Measurements from ENCODE around the gene PLA2G15.

PLA2G15 gene

DNA sequence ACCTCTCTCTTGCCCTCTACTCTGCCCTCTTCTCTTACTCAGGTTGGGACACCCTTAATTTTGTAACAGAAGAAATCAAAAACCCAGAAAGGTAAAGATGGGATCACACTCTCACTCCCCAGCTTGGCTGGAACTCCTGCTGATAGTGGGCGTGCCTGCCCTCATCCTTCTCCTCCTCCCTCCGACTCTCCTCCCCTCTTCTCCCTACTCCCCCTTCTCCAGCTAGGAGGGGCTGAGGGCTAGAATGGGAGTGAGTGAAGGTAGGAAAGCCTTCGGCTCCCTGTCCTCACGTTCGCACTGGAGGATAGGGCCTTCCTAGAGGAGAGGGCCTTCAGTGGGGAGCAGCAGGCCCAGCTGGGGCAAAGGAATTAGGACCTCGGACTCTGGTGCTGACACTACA is 45.3 kb downstream of the PLA2G15 start:
- WGBS, result 65% methylated on average over 6 of the region's 6 CpGs
- peaks cover 66% of the 10 kb centered on the region for H3K36me3 ChIP-seq (ENCODE audit: insufficient read depth, low read length)
- no peaks in the 10 kb centered on the region for H3K27me3 ChIP-seq (ENCODE audit: insufficient read depth, low read length)

DNA sequence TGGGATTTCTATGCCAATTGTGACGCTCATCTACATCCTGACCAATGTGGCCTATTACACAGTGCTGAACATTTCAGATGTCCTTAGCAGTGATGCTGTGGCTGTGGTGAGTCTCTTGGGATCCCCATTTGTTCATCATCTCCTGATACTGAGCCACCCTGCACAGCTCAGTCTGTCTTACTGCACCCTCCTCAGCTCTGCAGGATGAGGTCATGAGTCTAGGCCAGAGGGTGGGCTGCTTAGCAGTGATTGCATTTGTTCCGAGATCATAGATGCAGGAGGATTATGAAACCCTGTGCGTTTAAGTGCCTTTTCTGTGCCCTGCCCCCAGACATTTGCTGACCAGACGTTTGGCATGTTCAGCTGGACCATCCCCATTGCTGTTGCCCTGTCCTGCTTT is 46.1 kb downstream of the PLA2G15 start:
- no peaks in the 10 kb centered on the region for H3K27me3 ChIP-seq (ENCODE audit: insufficient read depth, low read length)
- H3K36me3 ChIP-seq (ENCODE audit: insufficient read depth, low read length), result peaks cover 69% of the 10 kb centered on the region
- no peak overlapping the region for H3K27ac ChIP-seq (ENCODE audit: low read depth, low read length)
- no peaks in the 10 kb centered on the region for H3K9me3 ChIP-seq (ENCODE audit: insufficient read depth, low read depth, low read length)
- WGBS, result 93% methylated on average over 4 of the region's 4 CpGs
- no peak overlapping the region for H3K9ac ChIP-seq (ENCODE audit: low read depth, low read length)
- H3K4me1 ChIP-seq (ENCODE audit: insufficient read depth, low read length), result no peaks in the 10 kb centered on the region
- H3K4me3 ChIP-seq (ENCODE audit: low read length), result no peak overlapping the region

More for the DNA sequence above, 45.3 kb downstream of the PLA2G15 start:
- no peak overlapping the region for H3K4me3 ChIP-seq (ENCODE audit: low read length)
- H3K27ac ChIP-seq (ENCODE audit: low read depth, low read length), result no peak overlapping the region
- H3K4me1 ChIP-seq (ENCODE audit: insufficient read depth, low read length), result no peaks in the 10 kb centered on the region
- H3K9me3 ChIP-seq (ENCODE audit: insufficient read depth, low read depth, low read length), result no peaks in the 10 kb centered on the region
- H3K9ac ChIP-seq (ENCODE audit: low read depth, low read length), result no peak overlapping the region

DNA sequence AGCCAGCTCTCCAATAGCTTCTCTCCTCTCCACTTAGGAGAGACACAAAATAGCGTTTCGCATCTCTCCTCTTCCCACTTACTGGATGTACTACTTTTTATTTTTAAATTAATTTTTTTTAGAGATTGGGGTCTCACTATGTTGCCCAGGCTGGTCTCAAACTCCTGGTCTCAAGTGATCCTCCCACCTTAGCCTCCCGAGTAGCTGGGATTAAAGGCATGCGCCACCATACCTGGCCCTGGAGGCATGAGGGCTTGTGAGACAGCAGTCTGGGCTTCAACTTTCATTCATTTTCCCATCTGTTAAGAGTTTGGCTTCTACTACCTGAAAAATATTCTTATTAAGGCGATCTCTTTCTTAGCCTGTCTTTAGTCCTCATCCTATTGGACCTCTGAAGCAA is 47.3 kb downstream of the PLA2G15 start:
- 96% methylated on average over 5 of the region's 5 CpGs for WGBS

DNA sequence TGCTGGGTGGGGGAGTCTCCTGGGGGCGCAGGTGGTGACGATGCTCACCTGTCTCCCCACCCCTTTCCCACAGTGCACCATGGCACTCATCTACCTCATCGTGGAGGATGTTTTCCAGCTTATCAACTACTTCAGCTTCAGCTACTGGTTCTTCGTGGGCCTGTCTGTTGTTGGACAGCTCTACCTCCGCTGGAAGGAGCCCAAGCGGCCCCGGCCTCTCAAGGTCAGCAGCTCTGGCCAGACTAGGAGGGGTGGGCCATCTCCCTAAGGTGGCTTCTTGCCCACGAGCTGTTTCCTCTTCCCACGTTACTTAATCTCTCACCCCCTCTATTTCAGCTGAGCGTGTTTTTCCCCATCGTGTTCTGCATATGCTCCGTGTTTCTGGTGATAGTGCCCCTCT is 51.1 kb downstream of the PLA2G15 start:
- no peak overlapping the region for H3K27ac ChIP-seq (ENCODE audit: low read depth, low read length)
- H3K4me3 ChIP-seq (ENCODE audit: low read length), result no peak overlapping the region
- H3K9ac ChIP-seq (ENCODE audit: low read depth, low read length), result no peak overlapping the region
- peaks cover 91% of the 10 kb centered on the region for H3K36me3 ChIP-seq (ENCODE audit: insufficient read depth, low read length)
- WGBS, result 93% methylated on average over 12 of the region's 12 CpGs
- no peaks in the 10 kb centered on the region for H3K9me3 ChIP-seq (ENCODE audit: insufficient read depth, low read depth, low read length)
- H3K4me1 ChIP-seq (ENCODE audit: insufficient read depth, low read length), result no peaks in the 10 kb centered on the region
- no peaks in the 10 kb centered on the region for H3K27me3 ChIP-seq (ENCODE audit: insufficient read depth, low read length)

More for the DNA sequence above, 47.3 kb downstream of the PLA2G15 start:
- H3K4me1 ChIP-seq (ENCODE audit: insufficient read depth, low read length), result no peaks in the 10 kb centered on the region
- no peak overlapping the region for H3K9ac ChIP-seq (ENCODE audit: low read depth, low read length)
- H3K36me3 ChIP-seq (ENCODE audit: insufficient read depth, low read length), result peaks cover 72% of the 10 kb centered on the region
- H3K4me3 ChIP-seq (ENCODE audit: low read length), result no peak overlapping the region
- no peak overlapping the region for H3K27ac ChIP-seq (ENCODE audit: low read depth, low read length)
- no peaks in the 10 kb centered on the region for H3K27me3 ChIP-seq (ENCODE audit: insufficient read depth, low read length)
- no peaks in the 10 kb centered on the region for H3K9me3 ChIP-seq (ENCODE audit: insufficient read depth, low read depth, low read length)

DNA sequence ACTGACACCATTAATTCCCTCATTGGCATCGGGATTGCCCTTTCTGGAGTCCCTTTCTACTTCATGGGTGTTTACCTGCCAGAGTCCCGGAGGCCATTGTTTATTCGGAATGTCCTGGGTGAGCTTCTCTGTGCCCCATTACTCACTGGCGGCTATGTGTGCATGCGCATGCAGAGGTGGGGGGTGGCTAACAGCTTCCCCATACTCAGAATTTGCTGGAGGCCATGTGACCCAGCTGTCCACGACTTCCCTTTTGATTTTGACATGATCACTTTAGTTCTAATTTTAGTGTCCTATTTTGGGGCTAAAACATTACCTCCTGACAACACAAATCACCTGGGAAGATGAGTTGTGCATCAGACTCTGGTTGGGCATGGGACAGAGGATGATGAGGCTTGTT is 51.5 kb downstream of the PLA2G15 start:
- H3K36me3 ChIP-seq (ENCODE audit: insufficient read depth, low read length), result peaks cover 92% of the 10 kb centered on the region
- H3K27ac ChIP-seq (ENCODE audit: low read depth, low read length), result no peak overlapping the region
- no peaks in the 10 kb centered on the region for H3K27me3 ChIP-seq (ENCODE audit: insufficient read depth, low read length)
- WGBS, result 94% methylated on average over 6 of the region's 6 CpGs
- H3K9me3 ChIP-seq (ENCODE audit: insufficient read depth, low read depth, low read length), result no peaks in the 10 kb centered on the region
- no peak overlapping the region for H3K9ac ChIP-seq (ENCODE audit: low read depth, low read length)
- H3K4me1 ChIP-seq (ENCODE audit: insufficient read depth, low read length), result no peaks in the 10 kb centered on the region
- no peak overlapping the region for H3K4me3 ChIP-seq (ENCODE audit: low read length)

DNA sequence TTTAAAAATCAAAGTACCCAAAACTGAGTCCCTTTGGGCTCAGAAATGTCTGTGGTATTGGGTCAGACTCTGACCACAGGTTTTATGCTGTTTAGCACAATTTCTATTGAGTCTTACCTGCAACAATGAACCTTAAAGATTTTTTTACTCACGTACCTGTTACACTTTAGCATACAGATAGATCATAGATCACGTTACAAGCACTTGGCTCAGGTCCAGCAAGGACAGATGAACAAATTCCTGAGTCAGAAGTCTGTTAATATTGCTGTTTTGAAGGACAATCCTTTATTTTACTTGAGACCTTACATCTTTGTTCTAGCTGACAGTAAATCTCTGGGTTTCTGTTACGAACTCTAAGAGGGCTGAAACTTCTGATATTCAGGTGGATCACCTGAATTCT is 52.7 kb downstream of the PLA2G15 start:
- Histone ChIP-seq H3K4me3 (ENCODE audit: low read length) (no peak overlapping the region), H3K9me3 (ENCODE audit: insufficient read depth, low read depth, low read length) (no peaks in the 10 kb centered on the region), H3K27ac (ENCODE audit: low read depth, low read length) (no peak overlapping the region), H3K9ac (ENCODE audit: low read depth, low read length) (no peak overlapping the region), H3K4me1 (ENCODE audit: insufficient read depth, low read length) (no peaks in the 10 kb centered on the region), H3K27me3 (ENCODE audit: insufficient read depth, low read length) (no peaks in the 10 kb centered on the region), H3K36me3 (ENCODE audit: insufficient read depth, low read length) (peaks cover 91% of the 10 kb centered on the region)
- WGBS, result 98% methylated on average over 3 of the region's 3 CpGs

DNA sequence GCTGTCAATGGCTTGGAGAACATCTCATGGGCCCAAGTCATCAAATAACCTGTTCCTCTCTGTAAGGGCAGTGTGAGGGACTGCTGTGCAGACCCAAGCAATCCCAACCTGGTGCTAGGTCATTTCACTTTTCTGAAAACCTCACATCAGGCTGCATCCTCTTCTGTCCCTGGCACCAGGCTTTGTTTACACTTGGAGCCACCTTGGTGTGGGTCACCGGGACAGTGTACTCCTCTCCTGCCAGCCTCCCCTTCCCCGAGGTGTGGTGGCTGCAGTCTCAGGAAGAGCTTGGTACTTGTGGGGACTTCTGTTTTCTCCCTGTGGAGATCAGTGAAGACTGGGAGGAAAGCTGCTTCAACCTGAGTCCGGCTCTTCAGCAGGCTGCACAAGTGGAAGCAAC is 53.1 kb downstream of the PLA2G15 start:
- Histone ChIP-seq H3K9ac (ENCODE audit: low read depth, low read length) (no peak overlapping the region), H3K9me3 (ENCODE audit: insufficient read depth, low read depth, low read length) (no peaks in the 10 kb centered on the region), H3K27ac (ENCODE audit: low read depth, low read length) (no peak overlapping the region), H3K27me3 (ENCODE audit: insufficient read depth, low read length) (no peaks in the 10 kb centered on the region), H3K4me1 (ENCODE audit: insufficient read depth, low read length) (no peaks in the 10 kb centered on the region), H3K36me3 (ENCODE audit: insufficient read depth, low read length) (peaks cover 91% of the 10 kb centered on the region), H3K4me3 (ENCODE audit: low read length) (no peak overlapping the region)
- 93% methylated on average over 3 of the region's 3 CpGs for WGBS

DNA sequence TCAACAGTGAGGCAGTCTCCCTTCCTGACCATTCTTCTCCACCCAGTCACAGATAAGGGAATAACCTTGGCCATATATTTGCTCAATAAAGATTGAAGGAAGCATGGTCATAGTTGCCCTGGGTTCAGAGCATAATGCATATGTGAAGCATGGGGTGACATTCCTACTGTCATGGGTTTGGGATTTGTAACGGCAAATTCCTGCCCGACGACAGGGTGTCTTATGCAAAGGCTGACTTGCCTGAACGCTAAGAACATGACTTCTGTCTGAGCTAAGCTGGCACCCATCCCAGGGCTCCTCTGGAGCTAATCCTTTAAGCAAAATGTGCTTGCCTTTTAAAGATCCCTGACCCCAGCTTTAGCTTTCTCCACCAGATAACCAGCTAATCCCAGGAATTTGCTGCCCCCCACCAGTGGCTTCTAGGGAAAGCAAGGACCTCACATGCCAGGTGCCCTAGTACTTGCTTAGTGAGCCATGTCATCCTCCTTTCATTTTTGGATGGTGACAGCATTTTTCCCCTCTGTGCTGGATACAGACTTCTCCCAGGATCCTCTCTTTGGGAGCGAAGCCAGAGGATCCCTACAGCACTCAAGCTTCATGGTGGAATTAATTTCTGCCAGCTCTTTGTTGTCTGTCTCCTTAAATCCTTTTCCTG is 53.9 kb downstream of the PLA2G15 start:
- 88% methylated on average over 5 of the region's 5 CpGs for WGBS
- Histone ChIP-seq H3K27me3 (ENCODE audit: insufficient read depth, low read length) (no peaks in the 10 kb centered on the region), H3K36me3 (ENCODE audit: insufficient read depth, low read length) (peaks cover 96% of the 10 kb centered on the region), H3K9ac (ENCODE audit: low read depth, low read length) (no peak overlapping the region), H3K4me3 (ENCODE audit: low read length) (no peak overlapping the region), H3K9me3 (ENCODE audit: insufficient read depth, low read depth, low read length) (no peaks in the 10 kb centered on the region), H3K27ac (ENCODE audit: low read depth, low read length) (no peak overlapping the region), H3K4me1 (ENCODE audit: insufficient read depth, low read length) (no peaks in the 10 kb centered on the region)

DNA sequence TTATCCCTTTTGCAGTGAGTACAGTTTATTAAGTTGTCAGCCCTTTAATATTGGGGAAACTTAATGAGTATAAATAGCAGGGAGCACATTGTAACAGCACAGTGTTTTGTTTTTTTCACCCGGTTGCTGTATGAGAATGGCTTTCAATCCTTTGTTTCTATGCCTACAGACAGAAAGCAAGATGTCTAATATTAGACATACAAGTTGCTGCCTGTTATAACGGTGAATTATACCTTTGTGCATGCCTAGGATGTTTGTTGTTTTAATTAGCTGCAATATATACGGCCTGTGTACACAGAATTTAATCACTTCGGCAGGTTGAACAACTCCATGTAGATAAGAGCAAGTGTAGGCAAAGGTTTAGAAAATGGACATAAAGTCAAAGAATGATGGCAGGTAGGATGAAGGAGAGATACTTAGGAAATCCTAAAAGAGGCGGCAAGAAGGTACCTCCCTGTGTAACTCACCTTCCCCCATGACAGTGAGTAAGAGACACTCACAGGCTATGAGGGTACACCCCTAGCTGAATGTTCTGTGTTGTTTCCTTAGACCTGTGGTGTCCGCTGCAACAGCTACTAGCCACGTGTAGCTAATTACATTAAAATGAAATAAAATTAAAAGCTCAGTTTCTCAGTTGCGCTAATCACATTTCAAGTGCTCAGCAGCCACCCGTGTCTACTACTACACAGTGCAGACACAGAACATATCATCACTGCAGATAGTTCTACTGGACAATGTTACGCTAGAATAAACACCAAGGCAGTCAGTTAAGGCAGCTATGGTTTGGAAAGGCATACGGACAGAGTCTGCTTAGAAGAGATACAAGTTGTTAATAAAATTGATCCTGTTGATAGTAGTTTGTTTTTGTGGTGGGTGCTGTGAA is 54.6 kb downstream of the PLA2G15 start:
- no peak overlapping the region for H3K9ac ChIP-seq (ENCODE audit: low read depth, low read length)
- H3K36me3 ChIP-seq (ENCODE audit: insufficient read depth, low read length), result peaks cover 95% of the 10 kb centered on the region
- H3K27me3 ChIP-seq (ENCODE audit: insufficient read depth, low read length), result no peaks in the 10 kb centered on the region
- no peak overlapping the region for H3K27ac ChIP-seq (ENCODE audit: low read depth, low read length)
- H3K4me1 ChIP-seq (ENCODE audit: insufficient read depth, low read length), result no peaks in the 10 kb centered on the region
- 95% methylated on average over 11 of the region's 11 CpGs for WGBS
- no peaks in the 10 kb centered on the region for H3K9me3 ChIP-seq (ENCODE audit: insufficient read depth, low read depth, low read length)
- no peak overlapping the region for H3K4me3 ChIP-seq (ENCODE audit: low read length)

DNA sequence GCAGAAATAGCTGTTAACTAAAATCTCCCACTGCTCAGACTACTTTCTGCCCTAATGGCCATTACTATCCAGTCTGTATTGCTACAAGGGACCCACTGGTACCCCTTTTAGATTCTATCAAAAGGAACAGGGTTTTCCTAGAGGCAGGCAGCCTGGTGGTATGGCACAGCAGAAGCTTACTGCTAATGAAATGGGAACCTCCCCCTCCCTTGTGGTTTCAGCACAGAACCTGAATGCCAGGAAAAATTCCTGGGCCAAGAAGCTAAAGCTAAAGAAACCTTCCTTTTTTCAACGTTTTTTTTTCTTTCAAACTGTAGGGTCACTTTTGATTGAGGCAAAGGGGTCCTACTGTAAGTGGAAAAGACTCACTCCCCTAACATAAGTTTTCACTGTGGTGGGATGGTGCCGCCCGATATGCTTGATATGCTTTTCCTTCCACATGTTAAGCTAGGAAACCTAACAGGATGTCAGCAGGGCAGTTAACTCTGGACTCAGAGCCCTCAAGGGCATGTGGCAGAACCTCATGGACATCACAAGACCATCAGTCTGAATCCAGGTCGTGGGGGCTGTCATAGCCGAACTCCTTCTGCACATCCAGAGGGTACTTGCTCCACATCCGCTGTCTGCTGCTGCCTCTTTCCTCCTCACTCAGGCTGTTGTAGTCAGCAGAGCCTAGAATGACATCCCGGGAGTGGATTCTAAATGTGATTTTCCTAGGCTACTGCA is 55.7 kb downstream of the PLA2G15 start:
- WGBS, result 89% methylated on average over 7 of the region's 7 CpGs
- H3K4me3 ChIP-seq (ENCODE audit: low read length), result no peak overlapping the region
- no peaks in the 10 kb centered on the region for H3K9me3 ChIP-seq (ENCODE audit: insufficient read depth, low read depth, low read length)
- no peak overlapping the region for H3K9ac ChIP-seq (ENCODE audit: low read depth, low read length)
- no peaks in the 10 kb centered on the region for H3K4me1 ChIP-seq (ENCODE audit: insufficient read depth, low read length)
- H3K27ac ChIP-seq (ENCODE audit: low read depth, low read length), result no peak overlapping the region
- no peaks in the 10 kb centered on the region for H3K27me3 ChIP-seq (ENCODE audit: insufficient read depth, low read length)
- peaks cover 96% of the 10 kb centered on the region for H3K36me3 ChIP-seq (ENCODE audit: insufficient read depth, low read length)

DNA sequence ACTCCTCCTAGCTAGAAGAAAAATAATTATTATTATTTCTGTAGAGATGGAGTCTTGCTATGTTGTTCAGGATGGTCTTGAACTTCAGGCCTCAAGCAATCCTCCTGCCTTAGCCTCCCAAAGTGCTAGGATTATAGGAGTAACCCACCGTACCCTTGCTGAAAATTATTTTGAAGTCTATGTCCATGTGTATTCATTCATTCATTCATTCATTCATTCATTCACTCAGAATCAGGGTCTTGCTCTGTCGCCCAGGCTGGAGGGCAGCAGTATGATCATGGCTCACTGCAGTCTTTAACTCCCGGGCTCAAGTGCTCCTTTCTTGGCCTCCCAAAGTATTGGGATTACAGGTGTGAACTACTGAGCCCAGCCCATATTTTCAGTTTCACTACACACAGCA is 61.5 kb downstream of the PLA2G15 start:
- H3K27me3 ChIP-seq (ENCODE audit: insufficient read depth, low read length), result no peaks in the 10 kb centered on the region
- H3K9ac ChIP-seq (ENCODE audit: low read depth, low read length), result no peak overlapping the region
- H3K27ac ChIP-seq (ENCODE audit: low read depth, low read length), result no peak overlapping the region
- 93% methylated on average over 3 of the region's 3 CpGs for WGBS
- no peaks in the 10 kb centered on the region for H3K9me3 ChIP-seq (ENCODE audit: insufficient read depth, low read depth, low read length)
- H3K4me1 ChIP-seq (ENCODE audit: insufficient read depth, low read length), result peaks cover 5% of the 10 kb centered on the region
- H3K4me3 ChIP-seq (ENCODE audit: low read length), result no peak overlapping the region
- H3K36me3 ChIP-seq (ENCODE audit: insufficient read depth, low read length), result peaks cover 69% of the 10 kb centered on the region
